Parathyroid adenoma (tissue), 2 donors: Measurements from ENCODE around the gene RCOR3.
A peak's percentile ranks its signal among the peaks of the same experiment; 100 is the strongest.
"Not testable (repeated sequence)": the region's sequence is repeated elsewhere in the genome, so short reads cannot be mapped to it uniquely, and the experiment has no call there.

Experiments
- H2AFZ ChIP-seq: fragments of 300-600 bp; sonication (generic); one replicate; pipeline ENCODE4 v1.7.0; 2017; ENCODE audit warnings: antibody characterized with exemption, mild to moderate bottlenecking
- H3K27ac ChIP-seq: fragments of 300-600 bp; sonication (generic); one replicate; pipeline ENCODE4 v1.7.0; 2017
- H3K27me3 ChIP-seq: fragments of 300-600 bp; sonication (generic); one replicate; pipeline ENCODE4 v1.7.0; 2017; ENCODE audit warnings: low read length; ENCODE audit not compliant: control insufficient read depth, insufficient read depth
- H3K36me3 ChIP-seq: fragments of 300-600 bp; sonication (generic); one replicate; pipeline ENCODE4 v1.7.0; 2017; ENCODE audit warnings: low read length; ENCODE audit not compliant: control insufficient read depth, insufficient read depth
- H3K4me1 ChIP-seq: fragments of 300-600 bp; sonication (generic); one replicate; pipeline ENCODE4 v1.7.0; 2017; ENCODE audit warnings: control low read depth
- H3K4me2 ChIP-seq: fragments of 300-600 bp; sonication (generic); one replicate; pipeline ENCODE4 v1.7.0; 2017; ENCODE audit warnings: low read length
- H3K4me3 ChIP-seq: fragments of 300-600 bp; sonication (generic); one replicate; pipeline ENCODE4 v1.7.0; 2017; ENCODE audit warnings: low read depth, low read length
- H3K79me2 ChIP-seq: fragments of 300-600 bp; sonication (generic); one replicate; pipeline ENCODE4 v1.7.0; 2017; ENCODE audit warnings: control low read depth
- H3K9ac ChIP-seq: fragments of 300-600 bp; sonication (generic); one replicate; pipeline ENCODE4 v1.7.0; 2017; ENCODE audit warnings: mild to moderate bottlenecking
- H3K9me3 ChIP-seq: fragments of 300-600 bp; sonication (generic); one replicate; pipeline ENCODE4 v1.7.0; 2017; ENCODE audit warnings: low read length; ENCODE audit not compliant: control insufficient read depth
- CTCF ChIP-seq: fragments of 300-600 bp; sonication (generic); IDR thresholded peaks from one replicate; pipeline ENCODE4 v1.7.0; 2017; ENCODE audit warnings: antibody characterized with exemption, mild to moderate bottlenecking
- donor health status: primary hyperparathyroidism.

RCOR3 gene

DNA sequence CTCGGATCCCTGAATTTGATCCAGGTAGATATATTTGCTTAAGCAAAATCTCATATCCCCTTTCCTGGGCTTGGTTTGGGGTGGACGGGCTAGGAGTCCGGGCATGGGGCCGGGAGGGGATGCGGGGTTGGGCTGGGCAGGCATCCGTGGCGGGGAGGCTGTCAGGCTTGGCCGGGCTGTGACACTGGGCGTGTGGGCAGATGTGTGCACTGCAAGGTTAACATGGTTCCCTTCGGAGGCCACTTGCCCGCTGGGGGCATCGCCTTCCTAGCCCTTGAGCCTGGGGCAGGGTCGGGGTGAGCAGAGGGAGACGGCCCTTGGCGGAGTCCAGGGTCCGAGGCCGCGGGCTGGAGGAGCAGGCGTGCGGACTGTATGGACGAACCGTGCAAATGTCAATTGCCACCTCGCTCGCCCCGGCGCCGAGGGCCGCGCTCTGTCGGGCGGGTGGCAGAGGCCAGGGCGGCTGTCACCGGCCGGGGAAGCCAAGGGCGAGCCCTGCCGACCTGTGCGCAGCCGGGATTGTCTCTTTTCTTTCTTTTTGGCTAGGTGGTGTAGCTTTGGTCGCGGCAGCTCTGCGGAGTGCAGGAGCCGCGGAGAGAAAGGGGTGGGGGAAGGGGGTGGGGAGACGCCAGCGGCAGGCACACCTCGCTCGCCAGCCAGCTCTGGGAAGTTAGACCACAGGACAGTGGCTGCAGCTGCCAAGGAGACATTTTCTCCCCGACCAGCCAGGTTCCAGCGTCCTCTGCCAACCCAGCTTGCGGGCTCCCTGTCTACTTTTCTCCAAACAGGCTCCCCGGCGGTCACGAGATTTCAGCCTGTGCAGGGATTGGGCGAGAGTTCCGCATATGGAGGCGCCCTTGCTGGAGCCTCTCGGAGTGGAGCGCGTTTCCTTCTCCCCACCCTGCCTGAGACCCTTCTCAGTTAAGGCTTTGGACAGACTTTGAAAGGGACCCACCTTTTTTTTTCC is 1.3 kb downstream of the RCOR3 start:
- H3K4me1 ChIP-seq = peaks cover 5% of the 10 kb centered on the region
- no peak for TF ChIP-seq CTCF
- H3K27me3 ChIP-seq = no peaks in the 10 kb centered on the region
- H3K9me3 ChIP-seq = no peaks in the 10 kb centered on the region
- H3K9ac ChIP-seq = no peak overlapping the region
- peak overlapping the region; percentile 82 for H3K27ac ChIP-seq
- H3K79me2 ChIP-seq = peaks cover 6% of the 10 kb centered on the region
- H3K4me2 ChIP-seq = peak overlapping the region; percentile 73
- H2AFZ ChIP-seq = peak overlapping the region; percentile 72
- no peaks in the 10 kb centered on the region for H3K36me3 ChIP-seq
- H3K4me3 ChIP-seq = peak overlapping the region; percentile 71

- Histone ChIP-seq H3K4me1 (peaks cover 5% of the 10 kb centered on the region), H3K27ac (peak overlapping the region; percentile 82), H3K9me3 (no peaks in the 10 kb centered on the region), H3K27me3 (no peaks in the 10 kb centered on the region), H3K36me3 (no peaks in the 10 kb centered on the region), H3K79me2 (peaks cover 6% of the 10 kb centered on the region), H3K4me2 (peak overlapping the region; percentile 73), H2AFZ (no peak overlapping the region), H3K4me3 (peak overlapping the region; percentile 71), H3K9ac (no peak overlapping the region)
- no peak for TF ChIP-seq CTCF
These were observed 2.1 kb downstream of the RCOR3 start for GRCh38 chr1:211261229-211261628.

- not testable (repeated sequence) for H3K27me3 ChIP-seq, H3K4me3 ChIP-seq, H3K4me2 ChIP-seq, H3K79me2 ChIP-seq, H3K27ac ChIP-seq, H3K9ac ChIP-seq, H3K36me3 ChIP-seq, H3K9me3 ChIP-seq, H3K4me1 ChIP-seq, H2AFZ ChIP-seq
These were observed 3.9 kb downstream of the RCOR3 start for GRCh38 chr1:211263022-211263421.

DNA sequence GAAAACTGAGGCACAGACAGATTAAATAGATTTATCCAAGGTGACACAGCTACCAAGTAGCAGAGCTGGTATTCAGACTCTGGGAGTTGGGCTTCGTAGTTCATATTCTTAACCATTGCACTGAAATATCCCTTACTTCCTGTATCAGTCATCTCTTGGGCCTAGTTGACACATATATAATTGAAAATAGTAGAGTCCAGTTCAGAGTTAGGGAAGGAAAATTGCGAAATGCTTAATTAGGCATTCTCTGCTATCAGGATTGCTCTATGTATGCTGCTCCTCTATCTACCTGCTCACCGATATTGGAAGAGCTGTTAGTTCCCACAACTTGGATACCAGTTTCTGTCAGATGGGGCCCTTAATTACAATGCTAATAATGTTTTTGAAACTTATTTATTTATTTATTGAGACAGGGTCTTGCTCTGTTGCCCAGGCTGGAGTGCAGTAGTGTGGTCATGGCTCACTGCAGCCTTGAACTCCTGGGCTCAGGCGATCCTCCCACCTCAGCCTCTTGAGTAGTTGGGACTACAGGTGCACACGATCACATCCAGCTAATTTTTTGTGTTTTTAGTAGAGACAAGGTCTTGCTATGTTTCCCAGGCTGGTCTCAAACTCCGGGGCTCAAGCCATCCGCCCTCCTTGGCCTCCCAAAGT is 8.2 kb downstream of the RCOR3 start:
- Histone ChIP-seq H3K27ac (no peak overlapping the region), H3K4me1 (no peaks in the 10 kb centered on the region), H2AFZ (no peak overlapping the region), H3K27me3 (no peaks in the 10 kb centered on the region), H3K36me3 (no peaks in the 10 kb centered on the region), H3K9me3 (no peaks in the 10 kb centered on the region), H3K4me3 (no peak overlapping the region), H3K4me2 (no peak overlapping the region), H3K9ac (no peak overlapping the region), H3K79me2 (peaks cover 6% of the 10 kb centered on the region)
- TF ChIP-seq CTCF = no peak

DNA sequence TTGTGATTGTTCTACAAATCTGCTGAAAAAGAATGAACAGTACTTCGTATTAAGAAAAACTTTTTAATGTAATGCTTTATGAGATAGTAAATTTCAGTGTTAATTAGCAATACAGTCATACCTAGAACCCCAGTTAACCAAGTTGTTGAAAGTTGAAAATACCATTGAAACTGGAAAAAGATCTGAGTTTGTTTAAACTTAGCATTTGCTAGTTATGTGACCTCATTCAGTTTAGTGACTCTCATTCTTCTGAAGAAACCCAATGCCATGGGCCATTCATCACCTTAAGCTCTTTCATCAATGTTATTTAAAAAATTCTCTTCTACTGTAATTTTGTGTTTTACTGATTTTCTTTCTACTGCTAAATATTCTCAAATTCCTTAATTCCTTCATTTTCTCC is 20.2 kb downstream of the RCOR3 start:
- Histone ChIP-seq H3K9me3 (no peaks in the 10 kb centered on the region), H3K36me3 (no peaks in the 10 kb centered on the region), H3K79me2 (no peaks in the 10 kb centered on the region), H3K9ac (no peak overlapping the region), H3K4me3 (no peak overlapping the region), H3K27me3 (no peaks in the 10 kb centered on the region), H3K27ac (no peak overlapping the region), H2AFZ (no peak overlapping the region), H3K4me2 (no peak overlapping the region), H3K4me1 (no peaks in the 10 kb centered on the region)
- no peak for TF ChIP-seq CTCF
